Loucy (cell line): ENCODE data around the gene DUSP5.

Experiments
- CTCF ChIP-seq: fragments of 200-600 bp; sonication (generic); conservative IDR thresholded peaks from 2 replicates; pipeline ENCODE4 v1.5.1; 2014; ENCODE audit warnings: mild to moderate bottlenecking, antibody characterized with exemption, low read length
- EZH2phosphoT487 ChIP-seq: fragments of 200-600 bp; IDR thresholded peaks from 2 replicates; pipeline ENCODE4 v1.6.1; 2018; ENCODE audit warnings: antibody characterized with exemption, mild to moderate bottlenecking, moderate library complexity, borderline replicate concordance

GRCh38 chr10:110493832-110494426 is 3.8 kb upstream of the DUSP5 start:
- TF ChIP-seq CTCF, result no peak
- TF ChIP-seq EZH2phosphoT487, result no peak
